GM19193 (cell line): ENCODE measurements around the gene RBM47.

Source experiments
- POLR2A ChIP-seq: IDR thresholded peaks from 4 replicates; pipeline ENCODE4 v1.6.1; 2011; ENCODE audit not compliant: insufficient read depth, insufficient read length; ENCODE audit errors: extremely low read depth

RBM47 gene

GRCh38 chr4:40629401-40630334, at the start of gene RBM47:
Gene RBM47 (minus strand): TSS chr4:40629864. CDS start chr4:40438893, 190,971 bp downstream.
- TF ChIP-seq POLR2A = peak; percentile 61

GRCh38 chr4:40678421-40678820, 48.8 kb upstream of the RBM47 start:
- TF ChIP-seq POLR2A = no peak

- TF ChIP-seq POLR2A = no peak
Measured at GRCh38 chr4:40675166-40675565, 45.5 kb upstream of the RBM47 start.

GRCh38 chr4:40672528-40673522, 43.2 kb upstream of the RBM47 start:
- TF ChIP-seq POLR2A = no peak

GRCh38 chr4:40669504-40669903, 39.8 kb upstream of the RBM47 start:
- TF ChIP-seq POLR2A = no peak

GRCh38 chr4:40665842-40666241, 36.2 kb upstream of the RBM47 start:
- no peak for TF ChIP-seq POLR2A

GRCh38 chr4:40662962-40663604, 33.4 kb upstream of the RBM47 start:
- TF ChIP-seq POLR2A = no peak

- no peak for TF ChIP-seq POLR2A
Measured at GRCh38 chr4:40661803-40662202, 32.1 kb upstream of the RBM47 start.

GRCh38 chr4:40656201-40656863, 26.7 kb upstream of the RBM47 start:
- peak; percentile 23 for TF ChIP-seq POLR2A

- TF ChIP-seq POLR2A = no peak
Measured at GRCh38 chr4:40651280-40651679, 21.6 kb upstream of the RBM47 start.

GRCh38 chr4:40649321-40649720, 19.7 kb upstream of the RBM47 start:
- no peak for TF ChIP-seq POLR2A

GRCh38 chr4:40648742-40649281, 19.1 kb upstream of the RBM47 start:
- no peak for TF ChIP-seq POLR2A

- no peak for TF ChIP-seq POLR2A
Measured at GRCh38 chr4:40648131-40648530, 18.5 kb upstream of the RBM47 start.

- TF ChIP-seq POLR2A = no peak
Measured at GRCh38 chr4:40645586-40645985, 15.9 kb upstream of the RBM47 start.

GRCh38 chr4:40632080-40632479, 2.4 kb upstream of the RBM47 start:
- no peak for TF ChIP-seq POLR2A
